Activated CD4-positive, CD25-positive, alpha-beta regulatory T cell treated with anti-CD3 and anti-CD28 coated beads, Interleukin-2, amount 50 U/mL, for 24 hours (primary cell): ENCODE results near the gene MTURN.
"Not testable (repeated sequence)": the region's sequence is repeated elsewhere in the genome, so short reads cannot be mapped to it uniquely, and the experiment has no call there.

Source experiments
- ATAC-seq, 2 donors: fragments of 150-1000 bp; cut with Tn5 transposase; one replicate each; pipeline ENCODE4 v1.10.0; 2021; ENCODE audit warnings: mild to moderate bottlenecking in 1 of 2, moderate library complexity in 1 of 2

Gene MTURN

DNA sequence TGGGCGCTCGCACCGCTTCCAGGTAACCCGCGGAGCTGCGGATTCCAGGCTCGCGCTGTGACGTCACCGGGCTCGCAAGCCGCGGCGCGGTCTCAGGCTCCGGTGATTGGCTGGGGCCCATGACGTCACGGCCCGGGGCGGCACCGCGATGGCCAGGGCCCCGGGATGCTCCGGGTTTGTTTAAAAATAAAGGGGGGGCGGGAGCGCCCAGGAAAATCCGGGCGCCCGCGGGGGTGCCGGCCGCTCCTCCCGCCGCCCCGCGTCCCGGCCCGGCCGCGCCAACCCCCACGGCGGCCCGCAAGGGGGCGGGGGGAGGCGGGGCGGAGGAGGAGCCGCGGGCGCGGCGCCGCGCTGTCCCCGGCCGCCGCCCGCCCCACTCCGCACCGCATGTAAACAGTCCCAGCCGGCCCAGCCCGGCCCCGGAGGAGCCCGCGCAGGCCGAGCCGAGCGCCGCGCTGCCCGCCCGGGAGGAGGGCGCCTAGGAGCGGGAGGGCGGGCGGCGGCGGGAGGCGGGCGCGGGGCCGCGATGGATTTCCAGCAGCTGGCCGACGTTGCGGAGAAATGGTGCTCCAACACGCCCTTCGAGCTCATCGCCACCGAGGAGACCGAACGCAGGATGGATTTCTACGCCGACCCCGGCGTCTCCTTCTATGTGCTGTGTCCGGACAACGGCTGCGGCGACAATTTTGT, at the start of gene MTURN:
MTURN (plus strand) TSS at position 376 of the 690 bp plus-strand sequence; CDS start at position 527, 151 bp downstream.
- ATAC-seq = peak; percentile 81 to 86

DNA sequence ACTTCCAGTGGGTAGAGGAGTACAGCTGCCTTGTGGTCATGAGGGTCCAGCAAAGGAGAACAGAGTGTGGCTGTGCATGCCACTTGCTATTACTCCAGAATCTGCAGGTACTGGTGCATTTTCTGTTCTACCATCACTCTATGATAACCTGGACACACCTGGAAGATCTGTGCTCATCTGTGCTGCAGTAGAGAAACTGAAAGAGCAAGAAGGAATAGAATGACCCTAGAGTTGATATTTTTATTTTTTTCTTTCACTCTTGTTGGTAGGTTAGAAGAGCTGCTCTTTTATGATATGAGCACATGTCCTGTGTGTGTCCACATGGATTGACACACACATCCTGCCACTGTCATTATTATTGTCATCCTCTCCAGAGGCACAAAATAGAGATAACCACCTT, 48.3 kb upstream of the MTURN start:
- ATAC-seq = no peak

DNA sequence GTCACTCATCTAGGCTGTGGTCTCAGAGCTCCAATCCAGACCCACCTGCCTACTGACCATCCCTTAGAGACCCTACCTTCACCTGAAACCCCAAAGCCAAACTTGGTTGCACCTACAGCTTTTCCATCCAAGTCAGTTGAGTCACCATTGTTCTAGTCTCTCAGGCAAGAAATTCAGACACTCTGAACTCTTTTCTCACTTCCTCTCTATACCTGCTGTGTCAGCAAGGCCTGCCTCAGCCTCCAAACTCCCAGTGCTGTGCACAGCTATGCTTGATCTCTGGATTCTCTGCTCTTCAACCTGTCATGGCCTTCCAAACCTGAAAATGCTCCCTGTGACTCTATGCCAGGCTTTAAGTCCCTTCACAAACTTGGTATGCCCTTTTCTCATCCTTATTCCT, 47.4 kb upstream of the MTURN start:
- no peak for ATAC-seq

DNA sequence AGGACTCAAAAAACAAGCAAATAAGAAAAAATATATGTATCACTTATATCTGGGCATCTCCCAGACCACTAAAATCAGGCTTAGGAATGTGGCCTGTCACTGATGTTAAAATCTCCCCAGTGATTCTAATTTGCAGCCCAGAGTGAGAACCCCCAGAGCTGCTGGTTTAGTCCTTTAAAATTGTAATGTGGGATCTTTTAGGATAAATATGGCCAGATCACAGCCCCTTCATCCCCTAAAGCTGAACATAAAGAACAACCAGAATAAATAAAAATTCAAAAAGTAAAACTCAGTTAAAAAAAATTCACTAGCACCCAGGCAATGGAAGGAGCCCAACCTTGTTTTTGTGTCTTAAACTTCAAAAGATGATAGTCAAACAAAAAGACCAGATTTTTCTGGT, 46.4 kb upstream of the MTURN start:
- ATAC-seq = no peak

DNA sequence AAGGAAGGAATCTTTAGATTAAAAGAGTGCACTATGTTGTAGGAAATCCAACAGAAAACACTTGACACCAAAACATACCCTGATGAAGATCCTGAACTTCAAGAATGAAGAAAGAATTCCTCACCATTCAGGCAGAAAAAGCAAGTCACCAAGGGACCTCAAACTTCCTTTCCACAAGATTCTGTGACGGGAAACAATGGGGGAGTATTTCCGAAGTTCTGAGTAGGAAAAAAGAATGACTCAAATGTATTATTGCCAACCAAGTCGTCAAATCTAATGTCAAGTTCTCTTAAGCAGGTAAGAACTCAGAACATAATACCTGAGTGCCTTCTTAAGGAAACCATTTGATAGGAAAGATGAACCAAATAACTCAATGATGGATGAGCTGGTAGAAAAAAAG, 44.7 kb upstream of the MTURN start:
- no peak for ATAC-seq

DNA sequence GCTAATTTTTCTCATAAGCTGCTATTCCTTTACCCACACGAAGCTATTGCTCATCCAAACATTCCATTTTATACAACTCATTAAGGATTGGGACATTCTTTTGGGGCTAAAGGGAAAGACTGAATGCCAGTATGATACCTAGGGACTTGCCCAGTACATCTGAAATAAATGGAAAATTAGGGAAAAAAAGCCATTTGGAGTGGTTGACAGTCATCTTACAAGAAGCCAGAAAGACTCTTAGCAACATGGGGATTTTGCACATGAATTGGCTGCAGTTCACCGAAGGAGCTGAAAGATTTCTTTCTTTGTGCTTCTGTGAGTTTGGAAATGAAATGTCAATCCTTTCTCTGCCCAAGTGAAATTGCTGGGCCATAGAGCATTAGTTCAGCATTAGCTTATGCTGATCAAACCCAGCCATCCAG, 43.3 kb upstream of the MTURN start:
- ATAC-seq = no peak

DNA sequence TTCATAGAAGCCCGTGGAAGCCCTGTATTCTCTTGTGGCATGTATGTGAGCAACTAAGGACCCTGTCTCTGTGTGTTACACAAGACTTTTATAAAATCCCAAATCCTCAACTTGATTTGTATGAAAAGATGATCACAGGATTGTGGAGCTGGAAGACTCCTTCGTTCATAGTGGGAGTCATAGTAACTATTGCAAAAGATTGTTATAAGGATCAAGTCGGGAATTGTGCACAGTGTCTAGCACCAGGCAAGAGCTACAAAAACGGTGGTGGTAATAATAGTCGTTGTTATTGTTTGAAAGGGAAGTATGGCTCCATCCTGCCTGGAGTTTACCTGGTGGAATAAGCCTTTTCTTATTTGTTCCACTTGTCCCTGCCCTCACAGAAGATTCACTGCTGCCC, 42.8 kb upstream of the MTURN start:
- no peak for ATAC-seq

DNA sequence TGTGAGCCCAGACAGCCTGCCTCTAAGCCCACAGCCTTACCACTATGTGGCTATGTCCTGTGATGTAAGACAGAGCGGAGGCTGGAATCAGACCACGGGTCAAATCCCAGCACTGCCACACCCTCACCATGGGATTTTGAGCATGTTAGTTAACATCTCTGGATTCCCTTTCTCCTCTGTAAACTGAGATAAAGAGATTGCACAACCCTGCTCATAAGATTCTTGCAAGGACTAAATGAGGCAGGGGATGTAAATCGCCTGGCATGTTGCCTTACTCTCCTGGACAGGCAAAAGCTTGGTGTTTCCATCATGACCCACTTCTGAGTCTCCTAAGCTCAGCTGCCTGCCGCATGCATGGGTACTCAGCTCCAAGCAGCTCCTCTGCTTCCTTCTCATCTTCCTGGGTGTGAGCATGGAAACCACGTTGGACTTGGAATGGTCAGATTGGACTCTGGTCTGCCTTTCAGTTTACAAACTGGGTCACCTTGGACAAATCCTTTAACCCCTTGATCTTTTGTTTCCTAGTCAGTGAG, 41.3 kb upstream of the MTURN start:
- ATAC-seq = no peak

DNA sequence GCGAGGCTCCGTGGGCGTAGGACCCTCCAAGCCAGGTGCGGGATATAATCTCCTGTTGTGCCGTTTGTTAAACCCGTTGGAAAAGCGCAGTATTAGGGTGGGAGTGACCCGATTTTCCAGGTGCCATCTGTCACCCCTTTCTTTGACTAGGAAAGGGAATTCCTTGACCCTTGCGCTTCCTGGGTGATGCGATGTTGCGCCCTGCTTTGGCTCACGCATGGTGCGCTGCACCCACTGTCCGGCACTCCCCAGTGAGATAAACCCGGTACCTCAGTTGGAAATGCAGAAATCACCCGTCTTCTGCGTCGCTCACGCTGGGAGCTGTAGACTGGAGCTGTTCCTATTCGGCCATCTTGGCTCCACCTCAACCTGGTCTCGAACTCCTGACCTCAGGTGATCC, 36.2 kb upstream of the MTURN start:
- ATAC-seq = not testable (repeated sequence)

DNA sequence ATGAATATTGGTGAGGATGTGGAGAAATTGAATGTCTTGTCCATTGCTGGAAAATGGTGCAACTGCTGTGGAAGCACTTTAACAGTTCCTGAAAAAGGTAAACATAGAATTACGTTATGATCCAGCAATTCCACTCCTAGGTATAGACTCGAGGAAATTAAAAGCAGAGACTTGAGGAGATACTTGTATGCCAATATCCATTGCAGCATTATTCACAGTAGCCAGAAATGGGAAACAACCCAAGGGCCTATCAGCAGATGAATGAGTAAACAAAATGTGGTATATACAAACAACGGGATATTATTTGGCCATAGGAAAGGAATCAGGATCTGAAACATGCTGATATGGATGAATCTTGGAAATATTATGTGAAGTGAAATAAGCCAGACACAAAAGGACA, 32.5 kb upstream of the MTURN start:
- ATAC-seq = no peak

DNA sequence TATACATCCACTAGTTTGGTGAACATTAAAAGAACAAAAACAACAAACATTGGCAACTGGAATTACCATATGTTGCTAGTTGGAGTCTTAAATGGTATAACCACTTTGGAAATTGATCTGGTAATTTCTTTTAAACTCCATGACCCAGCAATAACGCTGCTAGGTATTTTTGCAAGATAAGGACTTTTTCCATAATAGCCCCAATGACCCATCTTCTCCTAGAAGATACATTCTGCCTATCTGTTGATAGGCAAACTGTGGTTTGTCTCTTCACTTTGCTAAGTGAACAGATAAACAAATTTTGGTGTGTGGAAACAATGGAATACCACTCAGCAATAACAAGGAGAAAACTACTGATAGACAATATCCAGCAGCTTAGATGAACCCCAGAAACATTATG, 30.6 kb upstream of the MTURN start:
- no peak for ATAC-seq

DNA sequence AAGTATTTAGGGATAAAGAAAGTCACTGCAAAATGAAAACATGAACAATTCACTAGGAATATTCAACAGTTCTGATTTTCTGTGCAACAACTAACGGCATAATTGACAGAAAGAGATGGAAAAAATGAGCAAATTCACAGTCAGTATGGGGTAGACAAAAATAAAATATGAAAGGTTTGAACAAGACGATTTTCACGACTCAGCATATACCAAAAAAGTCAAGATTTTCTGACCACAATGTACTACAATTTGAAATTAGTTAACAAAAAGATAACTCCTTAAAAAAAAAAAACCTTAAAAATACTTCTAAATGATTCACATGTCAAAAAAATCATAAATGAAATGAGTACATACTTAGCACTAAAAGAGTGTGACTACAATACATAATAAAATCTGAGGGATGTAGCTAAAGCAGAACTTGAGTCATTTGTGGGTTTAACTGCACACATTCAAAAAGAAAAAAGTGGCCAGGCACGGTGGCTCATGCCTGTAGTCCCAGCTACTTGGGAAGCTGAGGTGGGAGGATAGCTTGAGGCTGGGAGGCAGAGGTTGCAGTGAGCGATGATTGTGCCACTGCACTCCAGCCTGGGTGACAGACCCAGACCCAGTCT, 22.6 kb upstream of the MTURN start:
- no peak for ATAC-seq

DNA sequence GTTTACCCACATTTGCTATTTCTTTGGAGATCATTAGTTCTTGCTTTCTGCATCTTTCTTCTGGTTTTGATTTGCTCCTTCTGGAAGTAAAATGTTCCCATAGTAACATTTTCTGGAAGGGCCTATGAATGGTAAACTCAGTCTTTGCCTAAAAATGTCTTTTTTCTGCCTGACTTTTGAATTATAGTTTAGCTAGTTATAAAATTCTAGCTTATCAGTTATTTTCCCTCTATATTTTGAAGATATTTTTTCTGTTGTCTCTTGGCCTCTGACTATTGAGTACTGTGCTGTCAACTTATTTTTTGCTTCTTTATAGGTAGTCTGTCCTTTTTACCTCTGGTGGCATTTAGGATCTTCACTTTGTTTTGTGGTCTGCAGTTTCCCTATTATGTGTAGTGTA, 21.6 kb upstream of the MTURN start:
- no peak for ATAC-seq

DNA sequence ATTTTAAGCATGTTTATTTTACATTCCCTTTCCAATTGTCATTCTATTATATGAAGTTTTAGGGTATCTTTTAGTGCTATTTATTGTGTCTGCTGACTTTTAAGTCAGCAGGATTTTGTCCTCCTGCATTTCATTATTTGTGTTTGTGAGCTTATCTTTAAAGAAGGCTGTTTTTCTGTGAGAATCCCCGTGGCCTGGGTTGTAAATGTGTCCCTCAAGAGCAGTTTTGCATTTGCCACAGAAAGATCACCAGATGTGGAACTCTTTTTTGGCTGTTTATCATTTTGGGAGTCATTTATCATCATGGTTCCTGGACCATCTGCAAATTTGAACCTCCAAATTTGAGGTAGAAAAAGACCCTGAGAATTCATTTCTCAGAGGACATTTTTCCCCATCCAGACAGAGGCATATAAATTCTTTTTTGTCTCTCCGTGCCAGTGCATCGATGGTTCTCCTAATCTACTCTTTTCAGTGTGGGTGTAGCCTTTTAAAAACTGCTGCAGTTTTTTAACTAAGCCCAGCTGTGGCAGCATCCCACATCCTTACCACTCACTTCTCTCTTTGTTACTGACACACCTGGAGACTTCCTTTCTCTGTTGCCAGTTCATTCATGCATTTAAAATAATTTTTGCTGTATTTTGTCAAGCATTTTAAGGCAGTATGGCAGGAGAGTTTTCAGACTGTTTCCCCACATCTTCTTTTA, 20.1 kb upstream of the MTURN start:
- ATAC-seq = no peak

DNA sequence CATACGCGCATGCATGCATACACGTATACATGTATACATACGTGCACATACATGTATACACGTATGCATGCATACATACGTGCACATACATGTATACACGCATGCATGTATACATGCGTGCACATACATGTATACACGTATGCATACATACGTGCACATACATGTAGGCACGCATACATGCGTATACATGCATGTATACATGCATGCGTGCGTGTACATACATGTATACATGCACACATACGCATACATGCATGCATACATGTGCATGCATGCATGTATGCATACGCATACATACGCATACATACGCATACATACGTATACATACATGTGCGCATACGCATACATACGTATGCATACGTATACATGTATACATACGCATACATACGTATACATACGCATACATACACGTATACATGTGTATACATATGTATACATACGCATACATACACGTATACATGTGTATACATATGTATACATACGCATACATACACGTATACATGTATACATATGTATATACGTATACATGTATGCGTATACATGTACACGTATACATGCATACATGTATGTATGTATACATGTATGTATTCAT, 19.0 kb upstream of the MTURN start:
- ATAC-seq = no peak

DNA sequence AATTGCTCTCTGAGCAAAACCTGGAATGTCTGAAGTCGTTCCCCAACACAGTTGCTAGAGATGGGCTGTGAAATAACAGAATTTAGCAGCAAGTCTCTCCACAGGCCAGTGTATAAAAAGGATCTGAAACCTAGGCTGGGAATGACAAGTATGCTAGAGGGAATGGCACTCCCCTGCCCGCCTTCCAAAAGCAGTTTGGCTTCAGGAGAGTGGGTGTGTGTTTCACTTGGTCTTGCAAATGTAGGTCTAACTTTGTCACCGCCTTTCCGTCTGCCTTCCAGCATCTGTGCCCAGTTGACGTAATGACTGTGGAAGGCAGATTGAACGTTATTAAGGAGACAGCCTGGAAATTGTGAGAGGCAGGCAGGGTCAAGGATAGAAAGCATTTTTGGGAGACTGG, 18.0 kb upstream of the MTURN start:
- ATAC-seq = no peak

DNA sequence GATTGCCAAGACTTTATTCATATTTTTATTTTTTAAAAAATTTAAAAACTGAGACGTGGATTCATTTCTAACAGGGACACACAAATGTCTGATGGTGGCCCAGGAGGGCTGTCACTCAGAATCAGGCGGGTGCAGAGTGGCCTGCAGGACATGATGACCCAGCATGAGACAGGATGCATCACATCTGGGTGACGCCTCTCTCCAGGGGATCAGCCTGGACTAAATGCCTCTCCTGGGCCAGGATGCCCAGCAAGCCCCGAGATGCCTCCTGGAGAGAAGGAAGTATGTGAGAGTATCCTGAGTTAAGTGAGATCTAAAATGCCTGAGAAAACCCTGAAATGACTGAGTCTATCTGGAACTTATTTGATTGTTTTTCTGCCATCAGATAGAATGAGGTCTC, 16.9 kb upstream of the MTURN start:
- ATAC-seq = no peak

DNA sequence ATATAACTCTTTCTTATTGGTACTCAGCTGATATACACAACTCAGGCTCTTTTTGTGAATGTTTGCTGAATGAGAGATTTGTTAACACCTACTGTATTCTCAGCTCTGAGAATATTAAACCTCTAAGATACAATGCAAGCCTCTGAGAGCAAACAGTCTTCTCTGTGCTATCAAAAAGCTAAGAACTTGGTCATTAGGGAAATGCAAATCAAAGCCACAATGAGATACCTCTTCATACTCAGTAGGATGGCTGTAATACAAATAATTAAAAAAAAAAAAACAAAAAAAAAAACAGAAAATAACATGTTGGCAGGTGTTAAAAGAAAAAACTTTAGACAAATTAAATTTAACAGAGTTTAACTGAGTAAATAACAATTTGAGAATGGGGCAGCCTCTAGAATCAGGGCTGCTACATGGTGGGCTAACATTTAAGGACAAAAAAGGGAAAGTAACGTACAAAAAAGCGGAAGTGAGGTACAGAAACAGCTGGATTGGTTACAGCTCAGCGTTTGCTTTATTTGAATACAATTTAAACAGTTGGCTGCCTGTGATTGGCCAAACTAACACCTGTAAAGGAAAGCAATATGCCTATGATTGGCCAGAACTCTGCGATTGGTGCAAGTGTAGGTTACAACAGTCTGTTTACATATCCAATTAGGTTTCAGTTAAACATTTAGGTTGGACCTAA, 14.8 kb upstream of the MTURN start:
- no peak for ATAC-seq

DNA sequence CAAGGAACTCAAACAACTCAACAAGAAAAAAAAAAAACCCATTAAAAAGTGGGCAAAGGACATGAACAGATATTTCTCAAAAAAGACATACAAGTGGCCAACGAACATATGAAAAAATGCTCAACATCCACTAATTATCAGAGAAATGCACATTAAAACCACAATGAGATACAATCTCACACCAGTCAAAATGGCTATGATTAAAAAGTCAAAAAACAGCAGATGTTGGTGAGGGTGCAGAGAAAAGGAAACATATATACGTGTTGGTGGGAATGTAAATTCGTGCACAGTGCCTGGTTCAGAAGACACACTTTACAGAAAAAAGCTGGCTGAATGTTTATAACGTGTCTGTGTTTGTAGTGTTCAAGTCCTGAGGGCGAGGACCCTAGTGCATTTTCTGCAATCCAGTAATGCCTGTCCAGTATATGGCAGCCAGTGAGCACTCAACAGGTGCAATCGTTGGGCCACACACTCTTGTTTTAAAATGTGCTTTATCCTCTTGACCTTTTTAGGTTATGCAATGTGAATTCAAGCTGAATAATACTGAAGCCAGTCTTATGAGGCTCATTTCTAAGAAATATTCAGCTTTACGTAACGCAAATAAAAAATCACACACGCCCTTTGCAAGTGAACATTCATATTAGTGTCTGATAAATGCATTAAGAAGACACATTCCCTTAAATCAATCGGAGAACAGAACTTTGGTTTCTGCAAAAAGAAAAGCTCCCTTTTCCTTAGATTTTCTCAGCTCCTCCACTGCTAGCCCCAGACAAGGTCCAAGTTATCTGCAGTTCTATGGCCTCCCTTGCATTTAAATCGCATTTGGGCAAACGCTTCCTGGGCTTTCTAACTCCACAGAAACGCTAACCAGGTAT, 813 bp upstream of the MTURN start:
- no peak for ATAC-seq

DNA sequence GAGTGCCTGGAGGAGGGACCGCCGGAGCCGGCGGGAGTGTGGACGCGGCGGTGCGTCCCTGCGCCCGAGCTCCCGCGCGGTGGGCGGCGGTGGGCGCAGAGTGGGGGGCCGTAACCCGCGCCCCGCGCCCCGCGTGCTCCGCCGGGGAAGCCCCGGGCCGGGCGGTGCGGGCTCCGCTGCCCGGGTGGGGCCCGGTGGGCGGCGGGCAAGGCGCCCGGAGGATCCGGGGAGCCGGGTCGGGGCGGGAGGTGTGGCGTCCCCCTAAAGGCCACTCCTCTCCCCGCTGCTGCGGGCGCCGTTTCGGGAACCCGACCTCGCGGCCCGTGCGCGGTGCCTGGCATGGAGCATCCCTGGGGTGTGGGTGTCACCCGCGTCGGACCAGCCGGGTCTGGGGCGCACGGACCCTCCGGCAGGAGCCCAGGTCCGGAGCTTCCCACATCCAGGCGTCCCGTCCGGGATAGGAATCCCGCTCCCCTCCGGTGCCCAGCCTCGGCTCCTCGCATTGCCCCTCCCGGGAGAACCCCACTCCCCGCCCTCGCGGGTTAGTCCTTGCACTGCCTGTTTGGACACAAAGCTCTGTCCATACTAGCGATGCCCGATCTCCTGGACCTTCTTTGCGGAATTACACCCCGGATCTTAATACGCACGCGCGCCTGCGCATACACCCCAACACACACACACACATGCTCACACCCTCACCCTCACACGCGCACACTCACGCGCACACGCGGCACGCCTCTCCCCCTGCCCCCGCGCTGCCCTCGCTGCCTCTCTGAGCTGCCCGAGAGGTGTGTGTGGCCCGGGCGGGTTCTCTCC, 723 bp downstream of the MTURN start:
- ATAC-seq = peak; percentile 39 to 46
